ENCODE measurements around the gene PHTF1.

DNA sequence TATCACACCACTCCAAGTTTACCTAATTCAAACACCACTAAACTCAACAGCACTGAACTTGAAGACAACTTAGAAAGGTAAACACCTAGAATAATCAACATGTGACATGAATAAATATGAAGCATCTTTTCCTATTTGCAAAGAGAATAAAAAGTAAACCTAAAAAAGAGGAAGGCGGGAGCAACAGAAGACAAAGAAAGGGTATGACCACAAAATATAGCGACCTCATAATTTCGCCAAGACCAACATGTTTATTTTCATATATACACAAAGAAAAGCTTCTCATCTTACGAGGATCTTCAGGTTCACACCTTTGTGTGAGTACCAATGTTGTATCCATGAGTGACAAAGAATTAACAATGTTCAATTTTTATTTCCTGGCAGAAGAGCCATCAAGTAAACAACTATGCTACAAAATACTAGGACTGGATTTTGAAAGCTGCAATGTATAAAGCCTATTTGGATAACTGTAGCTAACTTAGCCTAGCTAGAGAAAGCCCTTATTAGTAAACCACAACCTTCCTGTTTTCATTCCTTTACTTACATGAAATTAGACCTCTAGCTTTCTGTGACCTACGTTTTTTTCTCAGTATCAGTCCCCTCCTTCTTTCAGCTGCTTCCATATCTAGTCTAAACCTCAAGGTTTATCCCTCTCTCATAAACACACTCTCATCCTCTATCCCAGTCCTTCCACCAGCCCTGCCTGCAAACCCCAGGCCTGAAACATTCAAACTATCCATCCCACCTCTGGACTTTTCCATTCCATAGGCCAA is 21.3 kb upstream of the PHTF1 start:
- TF ChIP-seq, protein P1, sequence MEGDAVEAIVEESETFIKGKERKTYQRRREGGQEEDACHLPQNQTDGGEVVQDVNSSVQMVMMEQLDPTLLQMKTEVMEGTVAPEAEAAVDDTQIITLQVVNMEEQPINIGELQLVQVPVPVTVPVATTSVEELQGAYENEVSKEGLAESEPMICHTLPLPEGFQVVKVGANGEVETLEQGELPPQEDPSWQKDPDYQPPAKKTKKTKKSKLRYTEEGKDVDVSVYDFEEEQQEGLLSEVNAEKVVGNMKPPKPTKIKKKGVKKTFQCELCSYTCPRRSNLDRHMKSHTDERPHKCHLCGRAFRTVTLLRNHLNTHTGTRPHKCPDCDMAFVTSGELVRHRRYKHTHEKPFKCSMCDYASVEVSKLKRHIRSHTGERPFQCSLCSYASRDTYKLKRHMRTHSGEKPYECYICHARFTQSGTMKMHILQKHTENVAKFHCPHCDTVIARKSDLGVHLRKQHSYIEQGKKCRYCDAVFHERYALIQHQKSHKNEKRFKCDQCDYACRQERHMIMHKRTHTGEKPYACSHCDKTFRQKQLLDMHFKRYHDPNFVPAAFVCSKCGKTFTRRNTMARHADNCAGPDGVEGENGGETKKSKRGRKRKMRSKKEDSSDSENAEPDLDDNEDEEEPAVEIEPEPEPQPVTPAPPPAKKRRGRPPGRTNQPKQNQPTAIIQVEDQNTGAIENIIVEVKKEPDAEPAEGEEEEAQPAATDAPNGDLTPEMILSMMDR (IDR thresholded peaks at IDR 0.05) = no peak
- no peak for TF ChIP-seq POLR2A (IDR thresholded peaks at IDR 0.05)
- no peak for TF ChIP-seq POLR2AphosphoS5 (IDR thresholded peaks at IDR 0.05)

Data from stomach (tissue), 4 donors.